ENCODE data around the gene ZCCHC7. TPM values are rescaled to one million over a fixed set of nuclear protein-coding genes. Genes with fewer than 3 reads are reported as not detected.

ZCCHC7 gene
- total and polyA plus RNA-seq, 2 of the 8 experiments (the other 6 are each of a cell fraction or from before 2014, with no cell fraction given), result 12.2 to 27.5 TPM

DNA sequence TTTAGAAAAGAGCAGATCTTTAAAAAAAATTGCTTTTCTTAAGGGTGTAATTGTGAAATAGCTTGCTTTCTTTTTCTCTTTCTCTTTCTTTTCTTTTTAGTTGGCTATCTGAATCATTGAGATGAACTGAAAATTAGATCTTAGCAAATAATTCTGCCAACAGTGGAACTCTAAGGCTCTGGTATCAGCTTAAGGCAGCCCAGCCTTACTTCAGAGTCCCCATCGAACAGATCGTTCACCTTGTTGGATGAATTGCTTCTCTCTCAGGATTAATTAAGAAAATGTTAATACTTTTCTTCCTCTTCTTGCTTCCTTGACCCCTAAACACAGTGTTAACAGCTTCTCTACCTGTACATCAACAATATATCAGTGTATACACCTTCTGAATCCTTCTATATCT is 92.1 kb downstream of the ZCCHC7 start:
- CTCF ChIA-PET (ENCODE audit: partially characterized antibody), result interaction anchor here (0.8 to 1.7 kb wide), 5 partner anchors 16 to 153 kb away, joined by 3 to 9 read pairs (median 3); no protein-coding TSS in a partner anchor
- H4K91ac ChIP-seq (replicated peaks; ENCODE audit: insufficient read length, low read length), result no peak overlapping the region
- no peak overlapping the region for H3K56ac ChIP-seq (replicated peaks; ENCODE audit: insufficient read length, low read depth, low read length)
- no peak overlapping the region for H3K4me3 ChIP-seq (ENCODE audit: extremely low read depth in 1 of 4, insufficient read depth in 2 of 4, low read depth in 3 of 4, low read length in 4 of 4)
- no peak overlapping the region for H3K9ac ChIP-seq (replicated peaks in 1 of 4; ENCODE audit: extremely low read depth in 1 of 4, low read depth in 3 of 4, low read length in 3 of 4)
- no peak for FAIRE-seq
- no peak overlapping the region for H2AK5ac ChIP-seq (ENCODE audit: low read depth, low read length)
- no peak overlapping the region for H2AFZ ChIP-seq (ENCODE audit: low read length)
- H2BK5ac ChIP-seq (ENCODE audit: low read depth, low read length), result no peak overlapping the region
- H3K23me2 ChIP-seq (ENCODE audit: low read depth, low read length), result no peaks in the 10 kb centered on the region
- H3K36me3 ChIP-seq (ENCODE audit: control insufficient read depth in 2 of 4, insufficient read depth in 4 of 4, low read length in 3 of 4), result no peaks in the 10 kb centered on the region
- H2BK20ac ChIP-seq (ENCODE audit: low read length), result no peak overlapping the region
- H4K5ac ChIP-seq (ENCODE audit: insufficient read length, low read depth, low read length), result no peak overlapping the region
- H3K27me3 ChIP-seq (replicated peaks in 1 of 4; ENCODE audit: control insufficient read depth in 3 of 4, extremely low read depth in 1 of 4, insufficient read depth in 3 of 4, low read length in 3 of 4), result no peaks in the 10 kb centered on the region
- no peak overlapping the region for H2BK12ac ChIP-seq (ENCODE audit: low read depth, low read length)
- H3K4me2 ChIP-seq (ENCODE audit: insufficient read depth in 1 of 2, low read depth in 2 of 2, low read length in 2 of 2), result no peak overlapping the region
- H2BK120ac ChIP-seq (replicated peaks; ENCODE audit: low read depth, low read length), result no peak overlapping the region
- POLR2A ChIA-PET (ENCODE audit: partially characterized antibody), result interaction anchor here (1.6 kb wide), 1 partner anchor 11 kb away, joined by 3 read pairs; no protein-coding TSS in a partner anchor
- peaks cover 0 to 4% of the 10 kb centered on the region in 2 experiments; a peak in 1 of 4 replicates for H3K79me2 ChIP-seq (ENCODE audit: control insufficient read depth in 1 of 2, insufficient read depth in 2 of 2, low read length in 2 of 2)
- H3K4me1 ChIP-seq (replicated peaks in 1 of 4; ENCODE audit: control insufficient read depth in 3 of 4, insufficient read depth in 4 of 4, low read length in 3 of 4), result peaks cover 0 to 2% (median 0%) of the 10 kb centered on the region in 4 experiments; a peak in 1 of 7 replicates
- no peaks in the 10 kb centered on the region for H3K79me1 ChIP-seq (ENCODE audit: low read depth, low read length)
- no peak for DNase-seq (ENCODE audit: low read depth in 1 of 2, low spot score in 2 of 2)
- no peaks in the 10 kb centered on the region for H4K20me1 ChIP-seq (replicated peaks in 1 of 2; ENCODE audit: control insufficient read depth in 1 of 2, insufficient read depth in 2 of 2, low read length in 2 of 2)
- no peaks in the 10 kb centered on the region for H3K9me3 ChIP-seq (ENCODE audit: insufficient read depth in 2 of 2, low read depth in 1 of 2, low read length in 1 of 2)
- no peak overlapping the region for H3K23ac ChIP-seq (ENCODE audit: insufficient read length)
- no peak overlapping the region for H3K14ac ChIP-seq (ENCODE audit: insufficient read length)
- H3K27ac ChIP-seq (ENCODE audit: low read depth, low read length), result no peak overlapping the region
- no peak overlapping the region for H2BK15ac ChIP-seq (ENCODE audit: low read length)
- H3K4ac ChIP-seq (replicated peaks; ENCODE audit: insufficient read length, low read depth, low read length), result no peak overlapping the region
- no peak overlapping the region for H3K18ac ChIP-seq (ENCODE audit: extremely low read depth, low read length)
- H4K8ac ChIP-seq (ENCODE audit: extremely low read depth, insufficient read depth, low read length), result no peak overlapping the region
- WGBS, 2 experiments (ENCODE audit: extremely low coverage in 1 of 2, insufficient coverage in 1 of 2, insufficient read length in 1 of 2, insufficient replicate concordance in 2 of 2, low coverage in 1 of 2, low lambda C conversion rate in 2 of 2, missing lambda C conversion rate in 1 of 2), result 82% methylated on average over 2 of the region's 2 CpGs; no CpG with 5 or more reads in 1 of the 2 experiments
- no peak for TF ChIP-seq RXRA (IDR thresholded peaks at IDR 0.05; ENCODE audit: insufficient read depth, low read depth, low read length)
- TF ChIP-seq, protein P1, sequence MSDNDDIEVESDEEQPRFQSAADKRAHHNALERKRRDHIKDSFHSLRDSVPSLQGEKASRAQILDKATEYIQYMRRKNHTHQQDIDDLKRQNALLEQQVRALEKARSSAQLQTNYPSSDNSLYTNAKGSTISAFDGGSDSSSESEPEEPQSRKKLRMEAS (IDR thresholded peaks at IDR 0.05), result no peak
- TF ChIP-seq, protein P2, sequence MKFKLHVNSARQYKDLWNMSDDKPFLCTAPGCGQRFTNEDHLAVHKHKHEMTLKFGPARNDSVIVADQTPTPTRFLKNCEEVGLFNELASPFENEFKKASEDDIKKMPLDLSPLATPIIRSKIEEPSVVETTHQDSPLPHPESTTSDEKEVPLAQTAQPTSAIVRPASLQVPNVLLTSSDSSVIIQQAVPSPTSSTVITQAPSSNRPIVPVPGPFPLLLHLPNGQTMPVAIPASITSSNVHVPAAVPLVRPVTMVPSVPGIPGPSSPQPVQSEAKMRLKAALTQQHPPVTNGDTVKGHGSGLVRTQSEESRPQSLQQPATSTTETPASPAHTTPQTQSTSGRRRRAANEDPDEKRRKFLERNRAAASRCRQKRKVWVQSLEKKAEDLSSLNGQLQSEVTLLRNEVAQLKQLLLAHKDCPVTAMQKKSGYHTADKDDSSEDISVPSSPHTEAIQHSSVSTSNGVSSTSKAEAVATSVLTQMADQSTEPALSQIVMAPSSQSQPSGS (IDR thresholded peaks at IDR 0.05; ENCODE audit: low read length), result no peak
- no peak for TF ChIP-seq SIX5 (IDR thresholded peaks at IDR 0.05; ENCODE audit: low read depth, low read length)
- TF ChIP-seq, protein P3, sequence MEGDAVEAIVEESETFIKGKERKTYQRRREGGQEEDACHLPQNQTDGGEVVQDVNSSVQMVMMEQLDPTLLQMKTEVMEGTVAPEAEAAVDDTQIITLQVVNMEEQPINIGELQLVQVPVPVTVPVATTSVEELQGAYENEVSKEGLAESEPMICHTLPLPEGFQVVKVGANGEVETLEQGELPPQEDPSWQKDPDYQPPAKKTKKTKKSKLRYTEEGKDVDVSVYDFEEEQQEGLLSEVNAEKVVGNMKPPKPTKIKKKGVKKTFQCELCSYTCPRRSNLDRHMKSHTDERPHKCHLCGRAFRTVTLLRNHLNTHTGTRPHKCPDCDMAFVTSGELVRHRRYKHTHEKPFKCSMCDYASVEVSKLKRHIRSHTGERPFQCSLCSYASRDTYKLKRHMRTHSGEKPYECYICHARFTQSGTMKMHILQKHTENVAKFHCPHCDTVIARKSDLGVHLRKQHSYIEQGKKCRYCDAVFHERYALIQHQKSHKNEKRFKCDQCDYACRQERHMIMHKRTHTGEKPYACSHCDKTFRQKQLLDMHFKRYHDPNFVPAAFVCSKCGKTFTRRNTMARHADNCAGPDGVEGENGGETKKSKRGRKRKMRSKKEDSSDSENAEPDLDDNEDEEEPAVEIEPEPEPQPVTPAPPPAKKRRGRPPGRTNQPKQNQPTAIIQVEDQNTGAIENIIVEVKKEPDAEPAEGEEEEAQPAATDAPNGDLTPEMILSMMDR (IDR thresholded peaks at IDR 0.05; ENCODE audit: control extremely low read depth in 1 of 3, insufficient read depth in 1 of 3, low read depth in 1 of 3, low read length in 3 of 3), result no peak
- no peak for TF ChIP-seq SRF (IDR thresholded peaks at IDR 0.05; ENCODE audit: low read depth, low read length)
- TF ChIP-seq TEAD4 (IDR thresholded peaks at IDR 0.05; ENCODE audit: low read depth, low read length), result no peak
- TF ChIP-seq TAF1 (IDR thresholded peaks at IDR 0.05; ENCODE audit: low read depth, low read length), result no peak
- no peak for TF ChIP-seq SIRT6 (IDR thresholded peaks at IDR 0.05; ENCODE audit: low read length)
- no peak for TF ChIP-seq CHD2 (IDR thresholded peaks at IDR 0.05; ENCODE audit: low read length)
